GM23248 (cell line): ENCODE measurements around the gene SLC5A11. TPM values are rescaled to one million over a fixed set of nuclear protein-coding genes. Genes with fewer than 3 reads are reported as not detected.

ENCODE experiments used
- DNase-seq: peaks from one replicate; pipeline ENCODE4 v3.0.0-alpha.2; 2015
- H2AFZ ChIP-seq: fragments of 200-600 bp; sonication (generic); 2 replicates; pipeline ENCODE4 v1.6.1; 2016; ENCODE audit warnings: antibody characterized with exemption
- H3F3A ChIP-seq: fragments of 200-600 bp; sonication (generic); 2 replicates; pipeline ENCODE4 v1.6.1; 2016; ENCODE audit warnings: mild to moderate bottlenecking, antibody characterized with exemption, mixed run types; ENCODE audit not compliant: insufficient read depth
- H3K27ac ChIP-seq: fragments of 200-600 bp; sonication (generic); 2 replicates; pipeline ENCODE4 v1.5.1; 2016; ENCODE audit warnings: mild to moderate bottlenecking
- H3K27me3 ChIP-seq: fragments of 200-600 bp; sonication (generic); replicated peaks from 2 replicates; pipeline ENCODE4 v1.6.1; 2016; ENCODE audit warnings: mild to moderate bottlenecking; ENCODE audit not compliant: insufficient read depth
- H3K36me3 ChIP-seq: fragments of 200-600 bp; sonication (generic); 2 replicates; pipeline ENCODE4 v1.6.1; 2016; ENCODE audit warnings: low read depth, mild to moderate bottlenecking
- H3K4me1 ChIP-seq: fragments of 200-600 bp; sonication (generic); 2 replicates; pipeline ENCODE4 v1.6.1; 2016; ENCODE audit warnings: mild to moderate bottlenecking; ENCODE audit not compliant: insufficient read depth
- H3K4me2 ChIP-seq: fragments of 200-600 bp; sonication (generic); one replicate; pipeline ENCODE4 v1.6.1; 2016; ENCODE audit warnings: mild to moderate bottlenecking; ENCODE audit not compliant: unreplicated experiment
- H3K4me3 ChIP-seq: fragments of 200-600 bp; sonication (generic); 2 replicates; pipeline ENCODE4 v1.5.1; 2016; ENCODE audit warnings: mild to moderate bottlenecking
- H3K79me2 ChIP-seq: fragments of 200-600 bp; sonication (generic); 2 replicates; pipeline ENCODE4 v1.6.1; 2016; ENCODE audit warnings: mild to moderate bottlenecking; ENCODE audit not compliant: insufficient read depth
- H3K9ac ChIP-seq: fragments of 200-600 bp; sonication (generic); 2 replicates; pipeline ENCODE4 v1.6.1; 2016; ENCODE audit warnings: mild to moderate bottlenecking
- H3K9me2 ChIP-seq: fragments of 200-600 bp; sonication (generic); 2 replicates; pipeline ENCODE4 v1.6.1; 2016; ENCODE audit warnings: mixed run types, mild to moderate bottlenecking, moderate library complexity; ENCODE audit not compliant: insufficient read depth
- H3K9me3 ChIP-seq: fragments of 200-600 bp; sonication (generic); one replicate; pipeline ENCODE4 v1.6.1; 2017; ENCODE audit warnings: low read depth
- H4K20me1 ChIP-seq: fragments of 200-600 bp; sonication (generic); 2 replicates; pipeline ENCODE4 v1.6.0; 2016; ENCODE audit not compliant: insufficient read depth
- EZH2 ChIP-seq: fragments of 200-600 bp; sonication (generic); IDR thresholded peaks from 2 replicates; pipeline ENCODE4 v1.6.1; 2018; ENCODE audit warnings: antibody characterized with exemption, mild to moderate bottlenecking; ENCODE audit not compliant: insufficient read depth, poor library complexity, severe bottlenecking
- EZH2phosphoT487 ChIP-seq: fragments of 200-600 bp; sonication (generic); IDR thresholded peaks from 2 replicates; pipeline ENCODE4 v1.6.1; 2018; ENCODE audit warnings: antibody characterized with exemption, moderate library complexity, mild to moderate bottlenecking, low read depth; ENCODE audit not compliant: insufficient read depth
- WGBS, 2 experiments: methylation state at CpG; one replicate each; pipeline ENCODE4 v1.1.6; 2015 to 2017; ENCODE audit warnings: low lambda C conversion rate in 2 of 2, low coverage in 1 of 2; ENCODE audit errors: missing lambda C conversion rate in 2 of 2; 5-methylcytosine and 5-hydroxymethylcytosine counted together
- in situ Hi-C: fragments of 300-500 bp; cut with MboI; formaldehyde crosslinking; loops from 2 replicates; pipeline ENCODE4 v1.15.0; 2020
- polyA plus RNA-seq: library from polyadenylated mRNA; unstranded; fragments of >200 nt; fragmentation: Nextera tagmentation; extraction: Ambion mirVana; gene quantifications from 2 replicates; pipeline ENCODE4 v1.2.1, GENCODE V29; 2016
- total RNA-seq: library from RNA; depleted of rRNA; stranded (reverse); fragments of >200 nt; shearing (Covaris generic); gene quantifications from 2 replicates; pipeline ENCODE4 v1.2.3, GENCODE V29; 2014

Gene SLC5A11
- total and polyA plus RNA-seq, 2 experiments from 2014 or later, result not detected

DNA sequence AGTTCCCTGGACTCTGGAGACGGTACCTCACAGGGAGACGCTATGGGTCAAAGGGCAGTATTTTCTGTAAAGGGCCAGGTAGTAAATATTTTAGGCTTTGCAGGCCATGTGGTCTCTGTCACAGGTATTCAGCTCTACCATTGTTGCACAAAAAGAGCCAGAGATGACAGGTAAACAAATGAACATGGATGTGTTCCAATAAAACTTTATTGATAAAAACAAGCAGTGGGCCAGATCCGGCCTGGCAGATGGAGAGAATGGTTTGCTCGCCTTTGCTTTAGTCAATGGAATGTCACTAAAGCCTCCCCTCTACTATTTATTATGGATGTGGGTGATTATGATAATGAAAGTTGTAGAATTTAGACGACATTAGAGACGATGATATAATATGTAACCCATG is 8.9 kb upstream of the SLC5A11 start:
- DNase-seq, result no peak
- Histone ChIP-seq H3K36me3 (no peaks in the 10 kb centered on the region), H3K9ac (no peak overlapping the region), H3K9me2 (no peaks in the 10 kb centered on the region), H3K27ac (no peak overlapping the region), H4K20me1 (no peaks in the 10 kb centered on the region), H3F3A (peaks cover 14% of the 10 kb centered on the region; the same call in 1 of the 2 replicates), H3K4me2 (no peak overlapping the region), H2AFZ (no peak overlapping the region), H3K79me2 (no peaks in the 10 kb centered on the region), H3K9me3 (no peaks in the 10 kb centered on the region), H3K4me1 (peaks cover 22% of the 10 kb centered on the region), H3K4me3 (no peak overlapping the region), H3K27me3 (no peaks in the 10 kb centered on the region)
- in situ Hi-C loops, result loop anchor here (10.0 kb wide), 1 partner anchor 98 kb away; no protein-coding TSS in a partner anchor
- 85 to 86% methylated on average over 6 of the region's 6 CpGs for WGBS, 2 experiments
- no peak for TF ChIP-seq EZH2phosphoT487
- no peak for TF ChIP-seq EZH2

DNA sequence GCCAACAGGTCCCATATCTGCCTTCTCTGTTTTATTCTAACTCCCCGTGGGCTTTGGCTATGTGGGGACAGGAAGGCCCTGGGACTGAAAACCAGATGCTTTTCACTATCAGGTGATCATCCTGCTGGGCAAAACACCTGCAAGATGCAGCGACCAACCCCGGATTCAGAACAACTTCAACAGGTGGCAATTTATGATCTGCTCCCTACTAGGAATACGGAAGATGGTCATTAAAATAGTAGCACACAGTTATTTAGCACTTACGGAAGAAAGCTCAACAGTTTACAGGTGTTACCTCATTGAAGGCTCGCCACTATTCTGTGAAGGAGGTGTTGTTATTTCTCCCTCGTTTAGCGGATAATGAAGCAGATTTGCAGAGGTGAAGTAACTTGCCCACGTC is 7.8 kb upstream of the SLC5A11 start:
- H3K36me3 ChIP-seq, result no peaks in the 10 kb centered on the region
- DNase-seq, result no peak
- H3F3A ChIP-seq, result peaks cover 14% of the 10 kb centered on the region; the same call in 1 of the 2 replicates
- no peaks in the 10 kb centered on the region for H3K9me3 ChIP-seq
- H3K27me3 ChIP-seq, result no peaks in the 10 kb centered on the region
- H3K4me1 ChIP-seq, result peaks cover 22% of the 10 kb centered on the region
- 90 to 92% methylated on average over 9 of the region's 9 CpGs for WGBS, 2 experiments
- no peak overlapping the region for H3K4me2 ChIP-seq
- no peaks in the 10 kb centered on the region for H4K20me1 ChIP-seq
- in situ Hi-C loops, result loop anchor here (10.0 kb wide), 1 partner anchor 97 kb away; no protein-coding TSS in a partner anchor
- H2AFZ ChIP-seq, result no peak overlapping the region
- no peak overlapping the region for H3K4me3 ChIP-seq
- H3K27ac ChIP-seq, result no peak overlapping the region
- TF ChIP-seq EZH2 (no peak), EZH2phosphoT487 (no peak)
- H3K9me2 ChIP-seq, result no peaks in the 10 kb centered on the region
- no peak overlapping the region for H3K9ac ChIP-seq
- no peaks in the 10 kb centered on the region for H3K79me2 ChIP-seq

DNA sequence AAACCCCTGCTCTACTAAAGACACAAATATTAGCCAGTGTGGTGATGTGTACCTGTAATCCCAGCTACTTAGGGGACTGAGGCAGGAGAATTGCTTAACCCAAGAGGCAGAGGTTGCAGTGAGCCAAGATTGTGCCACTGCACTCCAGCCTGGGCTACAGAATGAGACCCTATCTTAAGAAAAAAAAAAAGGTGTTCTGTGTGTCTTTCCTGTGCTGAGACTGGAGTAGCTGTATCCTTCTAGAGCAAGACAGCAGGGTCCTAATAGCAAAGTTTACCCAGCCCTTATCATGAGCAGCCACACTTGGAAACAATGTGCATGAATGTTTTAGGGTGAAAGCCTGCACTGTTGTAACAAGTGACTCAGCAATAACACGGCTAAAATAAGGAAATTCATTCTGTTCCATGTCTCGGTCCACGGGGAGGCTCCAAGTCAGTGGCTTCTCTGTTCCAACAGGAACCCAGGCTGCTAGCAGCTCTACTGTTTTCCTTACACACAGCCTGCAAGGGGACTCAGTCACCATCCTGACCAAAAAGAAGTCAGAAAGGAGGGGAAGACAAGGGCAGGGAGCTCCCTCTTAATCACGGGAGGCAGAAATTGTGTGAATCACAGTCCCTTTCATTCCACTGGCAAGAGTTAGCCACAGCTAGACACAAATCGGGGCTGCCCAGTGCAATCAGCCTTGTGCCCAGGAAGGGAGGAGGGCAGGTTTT is 7.1 kb upstream of the SLC5A11 start:
- in situ Hi-C loops, result loop anchor here (10.0 kb wide), 1 partner anchor 96 kb away; no protein-coding TSS in a partner anchor
- H3K27me3 ChIP-seq, result no peaks in the 10 kb centered on the region
- H3K27ac ChIP-seq, result peak overlapping the region; percentile 68
- peaks cover 22% of the 10 kb centered on the region for H3K4me1 ChIP-seq
- peak overlapping the region; percentile 78 for H2AFZ ChIP-seq
- H3K9me3 ChIP-seq, result no peaks in the 10 kb centered on the region
- DNase-seq, result peak; percentile 88
- peaks cover 14% of the 10 kb centered on the region; the same call in 1 of the 2 replicates for H3F3A ChIP-seq
- H3K4me2 ChIP-seq, result peak overlapping the region; percentile 71
- 0 to 1% methylated on average over 5 of the region's 5 CpGs for WGBS, 2 experiments
- TF ChIP-seq EZH2phosphoT487, result no peak
- TF ChIP-seq EZH2, result no peak
- peak overlapping the region; percentile 54 for H3K4me3 ChIP-seq
- no peaks in the 10 kb centered on the region for H3K79me2 ChIP-seq
- H3K9ac ChIP-seq, result peak overlapping the region; percentile 51
- no peaks in the 10 kb centered on the region for H3K36me3 ChIP-seq
- no peaks in the 10 kb centered on the region for H3K9me2 ChIP-seq
- H4K20me1 ChIP-seq, result no peaks in the 10 kb centered on the region

DNA sequence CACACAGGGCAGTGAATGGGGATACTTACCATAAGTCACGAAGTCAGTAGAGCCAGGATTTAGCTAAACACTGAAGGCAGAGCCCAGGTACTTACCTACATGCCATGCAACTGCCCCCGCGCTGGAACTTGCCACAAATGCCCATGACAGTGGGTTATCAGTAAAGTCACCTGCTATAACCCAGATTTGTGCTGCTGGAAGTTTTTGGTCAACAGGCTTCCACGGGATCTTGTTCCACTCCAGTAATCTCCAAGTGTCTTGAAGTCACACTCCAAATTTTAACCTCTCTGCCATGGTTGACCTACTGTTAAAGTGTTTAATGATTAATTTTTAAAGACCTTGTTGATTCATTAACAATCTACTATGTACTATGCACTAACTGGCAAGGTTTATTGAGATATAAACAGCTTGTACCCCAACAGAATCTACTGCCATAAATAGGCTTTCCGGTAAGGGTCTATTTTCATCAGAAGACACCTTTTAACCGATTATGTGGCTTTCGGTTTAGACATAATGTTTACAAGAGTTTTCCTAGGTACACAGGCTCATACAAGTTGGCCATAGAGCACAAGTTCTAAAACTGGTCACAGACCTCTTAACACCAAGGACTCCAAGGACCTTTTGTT is 6.3 kb upstream of the SLC5A11 start:
- Histone ChIP-seq H3K79me2 (no peaks in the 10 kb centered on the region), H3K36me3 (no peaks in the 10 kb centered on the region), H3K9me3 (no peaks in the 10 kb centered on the region), H4K20me1 (no peaks in the 10 kb centered on the region), H3K27ac (peak overlapping the region; percentile 68), H3F3A (peaks cover 14% of the 10 kb centered on the region; the same call in 1 of the 2 replicates), H3K9ac (peak overlapping the region; percentile 51), H3K27me3 (no peaks in the 10 kb centered on the region), H3K4me1 (peaks cover 19% of the 10 kb centered on the region), H2AFZ (peak overlapping the region; percentile 78), H3K9me2 (no peaks in the 10 kb centered on the region), H3K4me2 (peak overlapping the region; percentile 71), H3K4me3 (peak overlapping the region; percentile 54; the same call in 1 of the 2 replicates)
- DNase-seq, result no peak
- no peak for TF ChIP-seq EZH2
- no peak for TF ChIP-seq EZH2phosphoT487
- in situ Hi-C loops, result loop anchor here (10.0 kb wide), 1 partner anchor 95 kb away; no protein-coding TSS in a partner anchor
- WGBS, 2 experiments, result 97 to 98% methylated on average over 7 of the region's 7 CpGs
